GM10248 (cell line): Measurements from ENCODE around the gene GKN2.

ENCODE experiments used
- CTCF ChIA-PET: fragments of 300-600 bp; sonication (Branson Sonifier 250); formaldehyde crosslinking; extraction: SDS; loops from one replicate; lab custom pipeline; 2021; ENCODE audit warnings: antibody characterized with exemption; lab: Yijun Ruan, JAX
- POLR2A ChIA-PET: fragments of 350-650 bp; sonication (Branson Sonifier 250); formaldehyde crosslinking; extraction: SDS; loops from one replicate; lab custom pipeline; 2020; ENCODE audit warnings: antibody characterized with exemption; lab: Yijun Ruan, JAX
- DNase-seq: peaks from one replicate; pipeline ENCODE4 v3.0.0; 2012; ENCODE audit errors: extremely low spot score
- CTCF ChIP-seq: IDR thresholded peaks from 2 replicates; pipeline ENCODE4 v1.5.1; 2012; ENCODE audit warnings: mild to moderate bottlenecking, low read depth; ENCODE audit errors: extremely low read depth, missing control alignments, control extremely low read depth

The GKN2 gene

GRCh38 chr2:68932402-68932801 lies 20.3 kb downstream of the GKN2 start:
- TF ChIP-seq CTCF = no peak
- ChIA-PET CTCF (interaction anchor here (0.8 to 5.8 kb wide), 4 partner anchors 7 to 180 kb away, joined by 3 to 55 read pairs (median 22); no protein-coding TSS in a partner anchor), POLR2A (no interaction called here)
- DNase-seq = no peak

- POLR2A ChIA-PET = no interaction called here
- no peak for TF ChIP-seq CTCF
- CTCF ChIA-PET = interaction anchor here (0.8 to 5.4 kb wide), 2 partner anchors 11 to 180 kb away, joined by 3 to 55 read pairs; no protein-coding TSS in a partner anchor
- DNase-seq = no peak
These were observed 20.9 kb downstream of the GKN2 start for GRCh38 chr2:68931799-68932198.

- no peak for TF ChIP-seq CTCF
- ChIA-PET POLR2A (no interaction called here), CTCF (interaction anchor here (5.4 kb wide), 1 partner anchor 12 kb away, joined by 55 read pairs; no protein-coding TSS in a partner anchor)
- DNase-seq = no peak
These were observed 21.5 kb downstream of the GKN2 start for GRCh38 chr2:68931149-68931711.

- CTCF ChIA-PET = interaction anchor here (0.8 to 7.7 kb wide), 14 partner anchors 9 to 462 kb away, joined by 3 to 88 read pairs (median 22); partner anchors contain the start of genes APLF and FBXO48
These were observed 25.9 kb downstream of the GKN2 start for GRCh38 chr2:68926796-68927195.

GRCh38 chr2:68925295-68925896 lies 27.3 kb downstream of the GKN2 start:
- TF ChIP-seq CTCF = peak; percentile 86
- peak; percentile 58 for DNase-seq
- CTCF ChIA-PET = interaction anchor here (0.7 to 7.7 kb wide), 46 partner anchors 10 to 485 kb away, joined by 3 to 88 read pairs (median 5); partner anchors contain the start of genes APLF, FBXO48 and GKN2
- POLR2A ChIA-PET = no interaction called here

More at GRCh38 chr2:68926796-68927195, 25.9 kb downstream of the GKN2 start:
- no peak for TF ChIP-seq CTCF
- POLR2A ChIA-PET = no interaction called here
- DNase-seq = no peak

GRCh38 chr2:68921646-68922045 lies 31.0 kb downstream of the GKN2 start:
- no peak for TF ChIP-seq CTCF
- ChIA-PET CTCF (interaction anchor here (1.1 to 7.7 kb wide), 5 partner anchors 12 to 457 kb away, joined by 3 to 88 read pairs (median 5); partner anchors contain the start of genes APLF and FBXO48), POLR2A (no interaction called here)
- no peak for DNase-seq
